NCI-H460 (cell line): ENCODE data around the gene UBA52. TPM values are rescaled to one million over a fixed set of nuclear protein-coding genes. Genes with fewer than 3 reads are reported as not detected.

Experiments
- DNase-seq: peaks from one replicate; pipeline ENCODE4 v3.0.0-alpha.2; 2016; ENCODE audit warnings: low read depth; ENCODE audit errors: extremely low read depth
- total RNA-seq: library from RNA; depleted of rRNA; stranded (reverse); fragments of >200 nt; shearing (Covaris generic); gene quantifications from 2 replicates; pipeline ENCODE4 v1.2.3, GENCODE V29; 2014; rRNA removed

The UBA52 gene
- total RNA-seq, 1 experiment from 2014 or later = 1,097 TPM

- no peak for DNase-seq
Observed at GRCh38 chr19:18626906-18627305, 55.2 kb downstream of the UBA52 start.

Other genes starting within 250 kb of the UBA52 start
- gene LSM4, start 248.8 kb upstream of the UBA52 start, total RNA-seq = 207 and 261 TPM in 2 replicates
- 3.5 and 4.0 TPM in 2 replicates for gene PGPEP1, start 231.3 kb upstream of the UBA52 start, total RNA-seq
- gene GDF15, start 185.7 kb upstream of the UBA52 start, total RNA-seq = 281 and 371 TPM in 2 replicates
- not detected in 2 replicates for gene LRRC25, start 174.2 kb upstream of the UBA52 start, total RNA-seq
- 31.0 and 46.3 TPM in 2 replicates for gene SSBP4, start 152.5 kb upstream of the UBA52 start, total RNA-seq
- gene ISYNA1, start 133.7 kb upstream of the UBA52 start, total RNA-seq = 1.2 and 1.4 TPM in 2 replicates
- gene ELL, start 49.8 kb upstream of the UBA52 start, total RNA-seq = 6.7 and 8.2 TPM in 2 replicates
- gene FKBP8, start 28.3 kb upstream of the UBA52 start, total RNA-seq = 100.0 and 122 TPM in 2 replicates
- gene KXD1, start 14.0 kb upstream of the UBA52 start, total RNA-seq = 91.5 and 108 TPM in 2 replicates
- gene REX1BD, start 16.9 kb downstream of the UBA52 start, total RNA-seq = 27.9 and 46.6 TPM in 2 replicates
- gene CRLF1, start 34.9 kb downstream of the UBA52 start, total RNA-seq = 91.3 and 109 TPM in 2 replicates
- 3.9 and 7.7 TPM in 2 replicates for gene TMEM59L, start 41.0 kb downstream of the UBA52 start, total RNA-seq
- gene KLHL26, start 65.2 kb downstream of the UBA52 start, total RNA-seq = 6.4 and 6.6 TPM in 2 replicates
- 2.9 and 3.2 TPM in 2 replicates for gene CRTC1, start 111.8 kb downstream of the UBA52 start, total RNA-seq
- not detected in 2 replicates for gene COMP, start 219.4 kb downstream of the UBA52 start, total RNA-seq